C1 segment of cervical spinal cord (tissue), 14 donors: Measurements from ENCODE around the gene AFTPH.

Source experiments
- DNase-seq, 14 donors: peaks; one replicate each; lab custom pipeline; 2025; lab: John Stamatoyannopoulos, UW

The AFTPH gene

GRCh38 chr2:64538764-64539433 lies 14.8 kb downstream of the AFTPH start:
- DNase-seq: no peak

DNA sequence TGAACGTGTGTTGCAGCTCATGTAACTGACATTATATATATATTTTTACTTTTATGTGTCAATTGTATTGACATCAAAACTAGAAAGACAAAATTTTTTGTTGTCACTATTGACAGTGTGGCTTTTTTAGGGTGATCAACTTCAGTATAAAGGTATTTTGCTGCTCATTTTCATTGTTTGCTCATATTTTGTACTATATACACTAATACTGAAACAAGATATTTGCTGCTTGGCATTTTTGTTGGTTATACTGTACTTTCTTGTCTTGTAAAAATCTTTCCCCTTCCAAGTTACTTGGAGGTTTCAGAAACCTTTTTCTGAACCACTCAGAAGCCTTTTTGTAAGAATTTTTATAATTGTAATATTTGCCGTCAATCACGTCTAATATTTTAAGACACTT lies 16.5 kb downstream of the AFTPH start:
- no peak for DNase-seq

GRCh38 chr2:64541547-64541946 lies 17.4 kb downstream of the AFTPH start:
- DNase-seq: no peak

DNA sequence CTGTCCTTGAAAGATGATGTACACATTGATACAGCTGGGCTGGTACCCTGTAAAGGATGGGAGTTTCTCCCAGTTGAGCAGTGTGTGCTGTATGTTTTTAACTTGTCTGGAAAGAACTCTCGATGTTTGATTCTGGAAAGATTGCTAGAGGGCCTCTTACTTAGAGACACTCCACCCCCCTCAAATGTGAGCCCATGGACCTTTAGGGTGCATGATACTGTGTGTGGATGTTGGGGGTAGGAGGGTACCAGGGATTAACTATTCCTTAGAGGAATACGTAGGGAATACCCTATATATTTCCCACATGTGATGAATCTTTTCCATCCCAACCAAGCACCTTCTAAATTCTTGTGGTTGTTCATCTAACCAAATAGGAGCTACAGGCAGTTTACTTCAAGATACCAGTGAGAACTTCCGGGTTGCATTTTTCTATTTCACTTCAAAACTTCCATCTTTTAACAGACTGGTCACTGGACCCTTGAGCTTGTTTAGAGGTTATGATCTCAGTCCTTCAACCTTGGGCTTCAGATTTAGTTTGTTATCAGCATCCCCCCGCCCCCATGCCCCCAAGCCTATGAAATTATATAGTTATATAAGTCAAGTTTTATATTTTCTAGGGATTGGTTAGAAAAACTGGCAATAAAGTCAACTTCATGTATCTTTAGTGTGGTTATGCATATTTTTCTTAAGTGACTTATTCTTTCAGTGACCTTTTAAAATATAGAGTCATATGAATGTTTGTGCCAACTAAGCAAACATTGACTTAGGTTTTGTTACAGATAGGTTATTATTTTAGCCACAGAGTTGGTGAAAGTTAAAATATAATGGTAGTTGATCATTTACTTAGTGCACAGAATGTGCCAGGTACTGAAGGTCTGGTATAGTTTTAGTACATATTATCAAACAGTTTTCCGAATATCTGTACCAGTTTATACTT lies 18.2 kb downstream of the AFTPH start:
- DNase-seq: no peak

- no peak for DNase-seq
Measured at GRCh38 chr2:64543008-64543697, 19.0 kb downstream of the AFTPH start.

DNA sequence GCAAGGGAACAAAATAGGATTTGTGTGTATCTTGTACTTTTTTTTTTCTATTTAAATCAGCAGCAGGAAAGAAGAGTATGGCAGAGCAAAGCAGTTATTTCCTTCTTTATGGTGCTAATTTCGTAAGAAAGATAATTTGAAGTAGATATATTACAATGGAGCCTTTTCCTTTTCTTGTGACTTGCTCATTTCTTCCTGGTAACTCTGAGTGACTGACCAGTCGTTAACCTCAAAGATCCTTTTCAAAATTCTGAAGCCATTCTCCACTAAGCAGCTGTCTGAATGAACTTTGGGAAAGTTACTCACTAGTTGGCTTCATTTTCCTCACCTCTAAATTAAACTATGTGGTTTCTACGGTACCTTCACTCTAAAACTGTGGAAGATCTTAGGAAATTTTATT lies 24.6 kb downstream of the AFTPH start:
- DNase-seq: no peak

DNA sequence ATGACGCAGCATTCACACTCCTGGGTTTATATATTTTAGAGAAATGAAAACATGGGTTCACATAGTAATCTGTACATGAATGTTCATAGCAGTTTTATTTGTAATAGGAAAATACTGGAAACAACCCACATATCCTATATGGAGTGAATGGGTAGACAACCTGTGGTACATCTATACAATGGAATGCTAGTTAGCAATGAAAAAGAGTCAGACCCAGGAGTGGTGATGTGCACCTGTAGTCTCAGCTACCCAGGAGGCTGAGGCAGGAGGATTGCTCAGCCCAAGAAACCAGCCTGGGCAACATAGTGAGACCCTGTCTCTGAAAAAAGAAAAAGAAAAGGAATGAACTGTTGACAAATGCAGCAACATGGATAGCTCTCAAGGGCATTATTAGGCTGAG lies 25.9 kb downstream of the AFTPH start:
- no peak for DNase-seq

DNA sequence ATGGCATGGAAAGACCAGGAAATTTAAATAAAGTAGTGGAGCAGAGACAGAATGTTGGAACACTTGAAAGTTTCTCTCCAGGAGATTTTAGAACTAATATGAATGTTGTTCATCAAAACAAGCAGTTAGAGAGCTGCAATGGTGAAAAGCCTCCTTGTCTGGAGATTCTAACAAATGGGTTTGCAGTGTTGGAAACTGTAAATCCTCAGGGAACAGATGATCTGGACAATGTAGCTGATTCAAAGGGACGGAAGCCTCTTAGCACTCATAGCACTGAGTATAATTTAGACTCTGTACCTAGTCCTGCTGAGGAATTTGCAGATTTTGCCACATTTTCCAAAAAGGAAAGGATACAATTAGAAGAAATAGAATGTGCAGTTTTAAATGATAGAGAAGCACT lies 27.7 kb downstream of the AFTPH start:
- no peak for DNase-seq

- no peak for DNase-seq
Measured at GRCh38 chr2:64554117-64554516, 30.0 kb downstream of the AFTPH start.

GRCh38 chr2:64558445-64559081 lies 34.4 kb downstream of the AFTPH start:
- DNase-seq: no peak

DNA sequence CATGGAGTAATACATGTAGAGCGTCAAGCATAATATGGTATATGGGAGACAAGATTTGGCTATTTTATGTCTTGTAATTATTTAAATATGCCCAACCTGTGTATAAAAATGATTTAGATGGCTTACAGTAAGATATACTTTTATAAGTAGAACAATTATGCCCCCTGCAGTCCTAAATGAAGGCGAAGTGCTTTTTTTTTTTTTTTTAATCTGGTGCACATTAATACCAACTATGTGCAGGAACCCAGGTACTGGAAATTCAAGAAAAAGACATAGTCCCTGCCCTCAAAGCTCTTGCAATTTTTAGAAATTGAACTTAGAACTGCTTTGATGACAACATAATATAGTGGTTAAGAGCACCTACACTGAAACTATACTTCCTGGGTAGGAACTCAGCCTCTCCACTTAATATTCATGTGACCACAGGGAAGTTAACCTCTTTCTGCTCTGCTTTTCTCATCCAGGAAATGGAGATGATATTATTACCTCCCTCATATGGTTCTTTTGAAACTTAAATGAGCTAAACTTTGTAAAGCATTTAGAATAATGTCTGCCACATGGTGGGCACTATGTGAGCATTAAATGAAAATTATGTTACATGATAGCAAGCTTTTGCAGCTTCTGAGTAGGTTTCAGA lies 38.1 kb downstream of the AFTPH start:
- no peak for DNase-seq

DNA sequence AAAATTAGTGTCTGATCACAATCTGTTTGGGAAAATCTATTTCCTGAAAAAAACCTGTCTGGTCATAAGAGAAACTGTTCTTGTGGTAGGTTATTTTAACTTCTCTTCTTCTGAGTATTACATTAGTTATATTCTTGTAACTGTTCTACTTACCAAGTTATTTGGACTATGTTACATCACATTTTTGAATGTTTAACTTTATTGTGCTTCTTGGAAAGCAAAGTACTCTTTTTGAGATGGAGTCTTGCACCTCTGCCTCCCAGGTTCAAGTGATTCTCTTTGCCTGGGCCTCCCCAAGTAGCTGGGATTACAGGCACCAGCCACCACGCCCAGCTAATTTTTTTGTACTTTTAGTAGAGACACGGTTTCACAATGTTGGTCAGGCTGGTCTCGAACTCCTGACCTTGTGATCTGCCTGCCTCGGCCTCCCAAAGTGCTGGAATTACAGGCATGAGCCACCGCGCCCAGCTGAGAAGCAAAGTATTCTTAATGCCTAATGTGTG lies 39.4 kb downstream of the AFTPH start:
- DNase-seq: no peak

- no peak for DNase-seq
Measured at GRCh38 chr2:64565949-64566710, 42.0 kb downstream of the AFTPH start.

DNA sequence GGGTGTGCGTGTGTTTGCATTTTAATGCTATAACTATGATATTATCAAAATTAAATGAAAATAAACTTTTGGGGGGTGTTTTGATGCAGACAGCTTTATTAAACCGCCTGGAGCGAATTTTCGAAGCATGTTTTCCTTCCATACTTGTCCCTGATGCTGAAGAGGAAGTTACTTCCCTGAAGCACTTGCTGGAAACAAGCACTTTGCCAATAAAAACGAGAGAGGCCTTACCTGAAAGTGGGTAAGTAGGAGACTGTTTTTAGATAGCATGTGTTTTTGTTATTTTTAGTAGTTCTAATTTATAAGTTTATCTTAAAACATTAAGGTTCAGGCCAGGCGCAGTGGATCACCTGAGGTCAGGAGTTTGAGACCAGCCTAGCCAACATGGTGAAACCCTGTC lies 43.3 kb downstream of the AFTPH start:
- DNase-seq: no peak

- no peak for DNase-seq
Measured at GRCh38 chr2:64568836-64569235, 44.7 kb downstream of the AFTPH start.

DNA sequence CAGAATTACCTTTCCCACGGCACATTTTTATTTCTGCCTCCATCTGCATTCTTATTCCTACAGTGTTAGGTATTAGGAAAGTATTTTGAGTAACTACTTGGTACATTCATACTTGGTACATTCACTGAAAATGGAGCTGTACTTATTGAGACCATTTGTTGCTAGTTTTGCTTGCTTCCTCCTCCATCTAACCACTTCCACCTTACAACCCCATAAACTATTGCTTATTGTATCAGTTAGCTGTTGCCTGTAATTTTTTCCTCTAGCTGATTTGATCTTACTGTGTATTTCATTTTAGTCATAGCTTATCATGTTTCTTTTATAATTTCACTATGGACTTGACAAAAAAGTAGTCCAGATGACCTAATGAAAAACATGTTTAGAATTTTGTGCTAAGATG lies 50.7 kb downstream of the AFTPH start:
- no peak for DNase-seq

GRCh38 chr2:64581018-64581417 lies 56.9 kb downstream of the AFTPH start:
- DNase-seq: no peak

GRCh38 chr2:64581777-64582539 lies 57.8 kb downstream of the AFTPH start:
- no peak for DNase-seq

DNA sequence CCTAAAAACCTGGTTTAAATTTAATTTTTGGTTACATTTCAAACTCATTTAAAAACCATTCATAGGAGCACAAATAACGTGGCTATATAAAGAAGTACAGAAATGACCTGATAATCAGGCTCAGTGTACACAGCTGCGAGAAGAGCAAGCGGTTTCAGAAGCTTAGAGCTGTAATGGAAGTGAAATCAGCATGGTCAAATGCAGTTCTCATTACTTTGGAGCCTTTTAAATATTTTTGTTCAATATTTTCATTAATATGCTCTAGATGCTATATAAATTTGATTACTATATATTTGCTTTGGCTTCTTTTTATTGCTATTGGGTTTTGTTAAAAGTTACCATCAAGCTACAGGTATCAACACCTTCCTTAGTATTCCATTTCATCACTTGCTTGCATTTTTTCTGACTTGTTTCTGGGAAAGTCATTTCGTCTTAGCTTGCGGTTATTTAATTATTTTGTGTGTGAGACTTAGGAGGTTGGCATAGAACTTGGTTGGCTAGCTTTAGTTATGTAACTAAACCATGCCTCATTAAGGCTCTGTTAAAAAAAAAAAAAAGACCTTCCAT lies 58.7 kb downstream of the AFTPH start:
- no peak for DNase-seq
